Astrocyte of the cerebellum (primary cell): Measurements from ENCODE around the gene KDM4D.

Experiments
- DNase-seq: peaks from one replicate; pipeline ENCODE4 v3.0.0-alpha.2; 2011; ENCODE audit warnings: low read depth
- H3K4me3 ChIP-seq: 2 replicates; pipeline ENCODE4 v1.5.1; 2011; ENCODE audit warnings: mild to moderate bottlenecking, low read depth, low read length, moderate library complexity
- CTCF ChIP-seq: IDR thresholded peaks from 2 replicates; pipeline ENCODE4 v1.5.1; 2012; ENCODE audit warnings: low read length, low read depth, moderate library complexity, mild to moderate bottlenecking; ENCODE audit errors: missing control alignments
- in situ Hi-C: cut with HindIII; loops from 2 replicates; pipeline ENCODE4 v1.10.0; 2017; ENCODE audit warnings: low sequenced_read_pairs

KDM4D gene

GRCh38 chr11:94968334-94968958, 5.1 kb upstream of the KDM4D start:
- peak; percentile 56 for TF ChIP-seq CTCF
- DNase-seq: peak; percentile 19
- H3K4me3 ChIP-seq: no peak overlapping the region
- in situ Hi-C loops: no loop called here

GRCh38 chr11:94972700-94973098, 810 bp upstream of the KDM4D start:
- peak overlapping the region; percentile 89 for H3K4me3 ChIP-seq
- DNase-seq: no peak
- in situ Hi-C loops: no loop called here
- TF ChIP-seq CTCF: no peak

GRCh38 chr11:94974178-94974577, 669 bp downstream of the KDM4D start:
- peak overlapping the region; percentile 89 for H3K4me3 ChIP-seq
- no peak for TF ChIP-seq CTCF
- DNase-seq: no peak
- in situ Hi-C loops: no loop called here

- no peak overlapping the region for H3K4me3 ChIP-seq
- TF ChIP-seq CTCF: no peak
- in situ Hi-C loops: no loop called here
- no peak for DNase-seq
Measured at GRCh38 chr11:94975599-94975998, 2.1 kb downstream of the KDM4D start.

GRCh38 chr11:94987378-94987777, 13.9 kb downstream of the KDM4D start:
- TF ChIP-seq CTCF: no peak
- in situ Hi-C loops: no loop called here
- no peak overlapping the region for H3K4me3 ChIP-seq
- no peak for DNase-seq

- H3K4me3 ChIP-seq: no peak overlapping the region
- no peak for DNase-seq
- no peak for TF ChIP-seq CTCF
- in situ Hi-C loops: no loop called here
Measured at GRCh38 chr11:94988748-94989147, 15.2 kb downstream of the KDM4D start.
